ENCODE measurements around the gene LINC01488. TPM values are rescaled to one million over a fixed set of nuclear protein-coding genes. Genes with fewer than 3 reads are reported as not detected.

The LINC01488 gene
- total RNA-seq, 2 donors from 2014 or later, result not detected

- 91% methylated on average over 11 of the region's 11 CpGs for WGBS
- Histone ChIP-seq H3K27ac (no peak overlapping the region), H3K36me3 (no peaks in the 10 kb centered on the region), H3K9me3 (no peaks in the 10 kb centered on the region), H3K4me1 (replicated peaks) (no peaks in the 10 kb centered on the region), H3K27me3 (replicated peaks; ENCODE audit: insufficient read depth) (no peaks in the 10 kb centered on the region), H3K4me3 (no peak overlapping the region)
- intact Hi-C loops (cut with DNase I), result no loop called here
- TF ChIP-seq POLR2A (IDR thresholded peaks at IDR 0.05) (no peak), POLR2AphosphoS5 (IDR thresholded peaks at IDR 0.05) (no peak), CTCF (IDR thresholded peaks at IDR 0.05) (no peak)
- DNase-seq (ENCODE audit: low spot score), result no peak
Observed at GRCh38 chr11:69513196-69513595, 31.7 kb downstream of the LINC01488 start.

- DNase-seq (ENCODE audit: low spot score), result no peak
- H3K36me3 ChIP-seq, result no peaks in the 10 kb centered on the region
- H3K27me3 ChIP-seq (replicated peaks; ENCODE audit: insufficient read depth), result no peaks in the 10 kb centered on the region
- H3K27ac ChIP-seq, result no peak overlapping the region
- intact Hi-C loops (cut with DNase I), result no loop called here
- no peak overlapping the region for H3K4me3 ChIP-seq
- WGBS, result 91% methylated on average over 12 of the region's 12 CpGs
- H3K9me3 ChIP-seq, result no peaks in the 10 kb centered on the region
- H3K4me1 ChIP-seq (replicated peaks), result no peaks in the 10 kb centered on the region
- no peak for TF ChIP-seq POLR2AphosphoS5 (IDR thresholded peaks at IDR 0.05)
- TF ChIP-seq CTCF (IDR thresholded peaks at IDR 0.05), result no peak
- TF ChIP-seq POLR2A (IDR thresholded peaks at IDR 0.05), result no peak
Observed at GRCh38 chr11:69513663-69514224, 32.3 kb downstream of the LINC01488 start.

- WGBS, result 88% methylated on average over 5 of the region's 5 CpGs
- no peak for DNase-seq (ENCODE audit: low spot score)
Observed at GRCh38 chr11:69514771-69515170, 33.3 kb downstream of the LINC01488 start.

GRCh38 chr11:69515271-69516245 is 34.1 kb downstream of the LINC01488 start:
- H3K27ac ChIP-seq, result no peak overlapping the region
- H3K4me3 ChIP-seq, result no peak overlapping the region
- TF ChIP-seq CTCF (IDR thresholded peaks at IDR 0.05), result no peak
- TF ChIP-seq POLR2A (IDR thresholded peaks at IDR 0.05), result no peak
- TF ChIP-seq POLR2AphosphoS5 (IDR thresholded peaks at IDR 0.05), result no peak
- no peaks in the 10 kb centered on the region for H3K36me3 ChIP-seq
- intact Hi-C loops (cut with DNase I), result no loop called here
- 85% methylated on average over 12 of the region's 12 CpGs for WGBS
- H3K4me1 ChIP-seq (replicated peaks), result no peaks in the 10 kb centered on the region
- no peak for DNase-seq (ENCODE audit: low spot score)
- H3K9me3 ChIP-seq, result no peaks in the 10 kb centered on the region
- H3K27me3 ChIP-seq (replicated peaks; ENCODE audit: insufficient read depth), result no peaks in the 10 kb centered on the region

More at GRCh38 chr11:69514771-69515170, 33.3 kb downstream of the LINC01488 start:
- Histone ChIP-seq H3K9me3 (no peaks in the 10 kb centered on the region), H3K4me1 (replicated peaks) (no peaks in the 10 kb centered on the region), H3K4me3 (no peak overlapping the region), H3K27ac (no peak overlapping the region), H3K27me3 (replicated peaks; ENCODE audit: insufficient read depth) (no peaks in the 10 kb centered on the region), H3K36me3 (no peaks in the 10 kb centered on the region)
- no peak for TF ChIP-seq CTCF (IDR thresholded peaks at IDR 0.05)
- no peak for TF ChIP-seq POLR2A (IDR thresholded peaks at IDR 0.05)
- no peak for TF ChIP-seq POLR2AphosphoS5 (IDR thresholded peaks at IDR 0.05)
- intact Hi-C loops (cut with DNase I), result no loop called here

Data from prostate gland (tissue), 2 donors.